ENCODE measurements around the gene NR1I2.

The NR1I2 gene

DNA sequence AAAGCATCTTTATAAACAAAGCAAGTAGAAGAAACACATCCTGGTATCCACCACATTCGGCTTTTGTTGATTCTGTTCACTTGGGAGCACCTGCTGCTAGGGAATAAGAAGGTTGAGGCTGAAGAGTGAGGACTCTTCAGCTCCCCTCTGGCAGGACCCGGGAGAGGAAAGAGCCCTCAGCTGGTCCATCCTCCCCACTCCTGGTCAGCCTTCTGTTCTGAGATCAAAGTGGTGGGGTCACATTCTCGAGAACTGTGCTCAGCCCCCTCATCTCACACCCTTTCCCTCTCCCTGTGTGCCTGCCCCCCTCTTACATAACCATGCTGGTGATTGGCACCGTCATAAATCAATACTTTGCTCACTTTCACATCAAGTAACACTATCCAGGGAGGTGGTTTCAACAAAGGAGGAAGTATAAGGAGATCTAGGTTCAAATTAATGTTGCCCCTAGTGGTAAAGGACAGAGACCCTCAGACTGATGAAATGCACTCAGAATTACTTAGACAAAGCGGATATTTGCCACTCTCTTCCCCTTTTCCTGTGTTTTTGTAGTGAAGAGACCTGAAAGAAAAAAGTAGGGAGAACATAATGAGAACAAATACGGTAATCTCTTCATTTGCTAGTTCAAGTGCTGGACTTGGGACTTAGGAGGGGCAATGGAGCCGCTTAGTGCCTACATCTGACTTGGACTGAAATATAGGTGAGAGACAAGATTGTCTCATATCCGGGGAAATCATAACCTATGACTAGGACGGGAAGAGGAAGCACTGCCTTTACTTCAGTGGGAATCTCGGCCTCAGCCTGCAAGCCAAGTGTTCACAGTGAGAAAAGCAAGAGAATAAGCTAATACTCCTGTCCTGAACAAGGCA is at the start of gene NR1I2:
TSS of gene NR1I2 (plus strand) at position 772 of the 869 bp plus-strand sequence.
- H3K4me3 ChIP-seq (ENCODE audit: low read depth, low read length): no peak within 1 kb of the TSS
- no peak for TF ChIP-seq CTCF (conservative IDR thresholded peaks at IDR 0.05; ENCODE audit: low read depth, low read length)
- DNase-seq (ENCODE audit: low read depth): no peak

DNA sequence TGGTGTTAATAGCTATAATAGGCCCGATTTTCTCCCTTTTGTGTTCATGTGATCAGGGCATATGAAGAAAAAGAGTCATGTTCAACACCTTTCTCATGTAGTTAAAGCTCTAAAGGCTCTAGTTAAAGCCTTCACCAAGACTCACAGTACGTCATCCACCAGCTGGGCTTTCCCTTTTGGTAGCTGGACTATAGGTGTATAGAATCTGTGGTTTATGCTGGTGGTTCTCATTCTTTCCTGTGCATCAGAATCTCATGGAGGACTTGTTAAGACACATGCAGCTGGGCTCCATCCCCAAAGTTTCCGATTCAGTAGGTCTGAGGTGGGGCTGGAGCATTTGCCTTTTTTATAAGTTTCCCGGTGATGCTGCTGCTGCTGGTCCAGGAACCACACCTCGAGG is 48.1 kb upstream of the NR1I2 start:
- TF ChIP-seq CTCF (conservative IDR thresholded peaks at IDR 0.05; ENCODE audit: low read depth, low read length): no peak
- no peak for DNase-seq (ENCODE audit: low read depth)
- no peak overlapping the region for H3K4me3 ChIP-seq (ENCODE audit: low read depth, low read length)

DNA sequence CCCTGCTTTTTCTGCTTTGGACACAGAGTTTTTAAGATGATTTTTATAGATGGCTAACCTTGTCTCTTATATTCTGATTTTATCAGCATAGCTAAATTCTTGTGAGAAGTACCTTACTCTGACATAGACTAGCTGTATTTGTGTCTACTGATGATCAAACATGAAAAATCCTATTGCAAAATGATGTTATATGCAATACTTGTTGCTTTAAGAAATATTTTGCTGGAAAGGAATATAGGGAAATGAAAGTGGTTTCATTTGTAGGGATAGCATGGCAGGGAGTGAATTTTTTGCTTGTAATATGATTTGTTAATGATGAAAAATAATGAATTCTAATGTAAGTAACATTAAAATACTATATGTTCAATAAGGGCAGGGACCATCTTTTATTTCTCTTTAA is 43.2 kb upstream of the NR1I2 start:
- no peak for DNase-seq (ENCODE audit: low read depth)
- H3K4me3 ChIP-seq (ENCODE audit: low read depth, low read length): no peak overlapping the region
- no peak for TF ChIP-seq CTCF (conservative IDR thresholded peaks at IDR 0.05; ENCODE audit: low read depth, low read length)

DNA sequence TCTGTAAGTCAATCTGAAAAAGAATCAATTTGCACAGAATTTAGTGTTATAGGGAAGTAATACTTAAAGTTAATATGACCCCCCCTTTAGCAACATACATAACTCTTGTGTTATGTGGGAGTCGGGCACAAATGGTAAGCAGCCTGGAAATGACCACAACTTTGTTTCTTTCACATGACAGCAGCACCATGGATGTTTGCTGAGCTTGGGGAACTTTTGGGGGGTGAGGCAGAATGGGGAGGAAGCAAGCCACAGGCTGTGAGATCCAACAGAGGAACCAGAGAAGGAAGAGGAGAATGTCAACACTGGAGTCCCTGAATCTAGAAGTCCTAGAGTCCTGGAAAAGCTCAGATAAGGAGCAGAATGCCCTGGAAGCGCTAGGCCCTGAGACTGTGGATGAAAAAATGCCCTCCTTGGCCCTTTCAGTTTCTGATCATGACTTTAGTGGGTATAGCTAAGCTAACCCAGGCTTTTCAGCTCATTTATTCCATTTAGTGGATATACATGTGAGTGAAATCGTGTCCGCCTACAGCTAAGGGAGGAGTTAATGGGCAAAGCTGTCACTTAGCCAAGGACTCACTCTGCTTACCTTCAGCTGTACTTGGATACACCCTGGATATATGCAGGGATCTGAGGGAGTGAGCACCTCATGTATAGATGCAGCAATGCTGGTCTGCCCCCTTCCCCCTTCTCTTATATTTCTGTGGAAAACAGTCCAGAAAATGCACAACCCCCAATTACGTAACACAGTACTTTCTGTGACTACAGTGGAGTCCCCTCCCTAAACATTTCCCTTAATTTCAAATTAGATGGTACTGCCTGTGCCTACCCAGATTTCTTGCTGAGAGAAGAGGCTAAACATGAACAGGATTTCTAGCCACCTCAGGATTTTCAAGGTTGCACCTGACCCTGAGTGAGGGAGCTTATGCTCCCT is 40.0 kb upstream of the NR1I2 start:
- no peak overlapping the region for H3K4me3 ChIP-seq (ENCODE audit: low read depth, low read length)
- TF ChIP-seq CTCF (conservative IDR thresholded peaks at IDR 0.05; ENCODE audit: low read depth, low read length): no peak
- DNase-seq (ENCODE audit: low read depth): no peak

DNA sequence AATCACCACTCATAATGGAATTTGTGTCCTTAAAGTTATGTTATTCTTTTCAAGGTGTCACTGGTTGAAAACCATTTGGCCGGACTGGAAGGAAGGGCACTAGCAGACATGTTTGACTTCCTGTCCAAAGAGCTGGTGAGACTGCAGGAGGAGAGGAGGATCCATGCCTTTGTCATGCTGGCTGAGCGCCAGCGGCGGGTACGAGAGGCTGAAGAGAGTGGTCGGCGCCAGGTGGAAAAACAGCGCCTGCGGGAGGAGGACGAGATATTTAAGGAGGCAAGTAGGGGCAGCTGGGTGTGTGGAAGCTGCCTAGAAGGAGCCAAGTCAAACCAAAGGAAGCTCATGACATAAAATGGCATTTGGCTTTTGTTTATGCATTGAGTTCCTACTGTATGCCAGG is 38.0 kb upstream of the NR1I2 start:
- no peak for DNase-seq (ENCODE audit: low read depth)
- no peak overlapping the region for H3K4me3 ChIP-seq (ENCODE audit: low read depth, low read length)

GRCh38 chr3:119745942-119746341 is 36.0 kb upstream of the NR1I2 start:
- no peak for TF ChIP-seq CTCF (conservative IDR thresholded peaks at IDR 0.05; ENCODE audit: low read depth, low read length)
- DNase-seq (ENCODE audit: low read depth): no peak
- no peak overlapping the region for H3K4me3 ChIP-seq (ENCODE audit: low read depth, low read length)

More for the DNA sequence above, 38.0 kb upstream of the NR1I2 start:
- TF ChIP-seq CTCF (conservative IDR thresholded peaks at IDR 0.05; ENCODE audit: low read depth, low read length): no peak

Measured in choroid plexus epithelial cell (primary cell).